ENCODE measurements around the gene HUS1. TPM values are rescaled to one million over a fixed set of nuclear protein-coding genes. Genes with fewer than 3 reads are reported as not detected.
"Not testable (repeated sequence)": the region's sequence is repeated elsewhere in the genome, so short reads cannot be mapped to it uniquely, and the experiment has no call there.

The HUS1 gene
- total RNA-seq, 2 donors from 2014 or later, result 31.6 to 33.2 TPM

- Histone ChIP-seq H3K27me3 (no peaks in the 10 kb centered on the region), H3K4me3 (no peak overlapping the region), H3K9ac (ENCODE audit: low read depth in 2 of 2, low read length in 2 of 2) (no peak overlapping the region), H3K9me3 (no peaks in the 10 kb centered on the region), H3K27ac (no peak overlapping the region), H3K4me1 (peaks cover 11% of the 10 kb centered on the region), H3K36me3 (no peaks in the 10 kb centered on the region)
- TF ChIP-seq, protein P1, sequence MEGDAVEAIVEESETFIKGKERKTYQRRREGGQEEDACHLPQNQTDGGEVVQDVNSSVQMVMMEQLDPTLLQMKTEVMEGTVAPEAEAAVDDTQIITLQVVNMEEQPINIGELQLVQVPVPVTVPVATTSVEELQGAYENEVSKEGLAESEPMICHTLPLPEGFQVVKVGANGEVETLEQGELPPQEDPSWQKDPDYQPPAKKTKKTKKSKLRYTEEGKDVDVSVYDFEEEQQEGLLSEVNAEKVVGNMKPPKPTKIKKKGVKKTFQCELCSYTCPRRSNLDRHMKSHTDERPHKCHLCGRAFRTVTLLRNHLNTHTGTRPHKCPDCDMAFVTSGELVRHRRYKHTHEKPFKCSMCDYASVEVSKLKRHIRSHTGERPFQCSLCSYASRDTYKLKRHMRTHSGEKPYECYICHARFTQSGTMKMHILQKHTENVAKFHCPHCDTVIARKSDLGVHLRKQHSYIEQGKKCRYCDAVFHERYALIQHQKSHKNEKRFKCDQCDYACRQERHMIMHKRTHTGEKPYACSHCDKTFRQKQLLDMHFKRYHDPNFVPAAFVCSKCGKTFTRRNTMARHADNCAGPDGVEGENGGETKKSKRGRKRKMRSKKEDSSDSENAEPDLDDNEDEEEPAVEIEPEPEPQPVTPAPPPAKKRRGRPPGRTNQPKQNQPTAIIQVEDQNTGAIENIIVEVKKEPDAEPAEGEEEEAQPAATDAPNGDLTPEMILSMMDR (IDR thresholded peaks at IDR 0.05), result no peak
- DNase-seq, result no peak
- intact Hi-C loops (cut with DNase I), result loop anchor here (2.0 to 5.0 kb wide), 3 partner anchors 24 to 213 kb away; no protein-coding TSS in a partner anchor
These were observed 34.7 kb downstream of the HUS1 start for GRCh38 chr7:47944536-47945260.

GRCh38 chr7:47943676-47944474, 35.5 kb downstream of the HUS1 start:
- no peak for DNase-seq
- Histone ChIP-seq H3K27me3 (no peaks in the 10 kb centered on the region), H3K9ac (ENCODE audit: low read depth in 2 of 2, low read length in 2 of 2) (no peak overlapping the region), H3K36me3 (no peaks in the 10 kb centered on the region), H3K27ac (no peak overlapping the region), H3K4me1 (peaks cover 11% of the 10 kb centered on the region), H3K4me3 (no peak overlapping the region), H3K9me3 (no peaks in the 10 kb centered on the region)
- TF ChIP-seq, protein P1 (IDR thresholded peaks at IDR 0.05), result no peak
- intact Hi-C loops (cut with DNase I), result loop anchor here (2.0 to 5.0 kb wide), 3 partner anchors 25 to 213 kb away; no protein-coding TSS in a partner anchor

- H3K27ac ChIP-seq, H3K4me3 ChIP-seq, H3K9me3 ChIP-seq: not testable (repeated sequence)
These were observed 36.8 kb downstream of the HUS1 start for GRCh38 chr7:47942651-47943050.

GRCh38 chr7:47942132-47942531, 37.3 kb downstream of the HUS1 start:
- no peak overlapping the region for H3K9ac ChIP-seq (ENCODE audit: low read depth in 2 of 2, low read length in 2 of 2)
- H3K9me3 ChIP-seq, result no peaks in the 10 kb centered on the region
- H3K27ac ChIP-seq, result peak overlapping the region; percentile 74
- TF ChIP-seq, protein P1 (IDR thresholded peaks at IDR 0.05), result no peak
- H3K27me3 ChIP-seq, result no peaks in the 10 kb centered on the region
- no peak overlapping the region for H3K4me3 ChIP-seq
- H3K36me3 ChIP-seq, result no peaks in the 10 kb centered on the region
- intact Hi-C loops (cut with DNase I), result loop anchor here (5.0 kb wide), 1 partner anchor 215 kb away; no protein-coding TSS in a partner anchor
- H3K4me1 ChIP-seq, result peaks cover 11% of the 10 kb centered on the region
- no peak for DNase-seq

More at GRCh38 chr7:47942651-47943050, 36.8 kb downstream of the HUS1 start:
- H3K36me3 ChIP-seq; DNase-seq; H3K9ac ChIP-seq (ENCODE audit: low read depth in 2 of 2, low read length in 2 of 2); H3K27me3 ChIP-seq: not testable (repeated sequence)
- H3K4me1 ChIP-seq, result peaks cover 11% of the 10 kb centered on the region
- intact Hi-C loops (cut with DNase I), result loop anchor here (5.0 kb wide), 1 partner anchor 215 kb away; no protein-coding TSS in a partner anchor

DNA sequence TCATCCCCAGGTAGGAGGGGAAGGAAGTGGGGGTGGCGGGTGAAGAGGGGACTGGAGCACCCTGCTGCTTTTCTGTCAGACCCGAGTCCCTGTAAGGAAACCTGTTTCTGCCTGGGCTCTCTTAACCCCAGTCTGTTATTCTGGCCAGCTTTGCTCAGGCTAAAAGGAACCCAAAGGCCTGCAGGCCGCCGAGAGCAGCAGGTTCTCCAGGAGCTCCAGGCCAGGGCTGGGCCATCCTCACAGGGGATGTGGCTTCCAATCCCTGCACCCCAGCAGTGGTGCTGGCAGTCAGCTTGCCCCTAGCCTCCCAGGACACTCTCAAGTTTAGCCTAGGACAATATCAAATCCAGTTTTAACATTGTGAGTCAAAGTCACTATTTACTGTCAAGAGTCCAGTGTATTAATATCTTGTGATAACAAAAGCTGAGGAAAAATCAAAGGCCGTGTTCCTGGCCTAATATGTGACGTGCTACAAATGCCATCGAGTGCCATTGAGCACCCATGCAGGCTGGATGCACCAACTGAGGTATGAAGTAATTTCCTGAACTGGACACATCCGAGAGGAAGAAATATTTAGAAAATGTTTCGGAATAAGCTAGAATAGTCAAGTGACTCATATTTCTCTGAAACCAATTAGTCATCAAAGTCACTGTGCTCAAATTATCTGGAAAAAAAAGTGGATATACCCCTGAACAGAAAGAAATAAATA, 38.1 kb downstream of the HUS1 start:
- no peaks in the 10 kb centered on the region for H3K36me3 ChIP-seq
- H3K4me1 ChIP-seq, result peaks cover 11% of the 10 kb centered on the region
- H3K4me3 ChIP-seq, result no peak overlapping the region
- TF ChIP-seq, protein P1 (IDR thresholded peaks at IDR 0.05), result no peak
- peak overlapping the region; percentile 47 to 74 for H3K9ac ChIP-seq (ENCODE audit: low read depth in 2 of 2, low read length in 2 of 2)
- no peaks in the 10 kb centered on the region for H3K27me3 ChIP-seq
- peak overlapping the region; percentile 74 for H3K27ac ChIP-seq
- no peaks in the 10 kb centered on the region for H3K9me3 ChIP-seq
- intact Hi-C loops (cut with DNase I), result loop anchor here (5.0 kb wide), 1 partner anchor 216 kb away; no protein-coding TSS in a partner anchor
- DNase-seq, result no peak
